ENCODE measurements around the gene DCAKD. TPM values are rescaled to one million over a fixed set of nuclear protein-coding genes. Genes with fewer than 3 reads are reported as not detected.
"Not testable (repeated sequence)": the region's sequence is repeated elsewhere in the genome, so short reads cannot be mapped to it uniquely, and the experiment has no call there.

Gene DCAKD
- total RNA-seq, 2 donors from 2014 or later, result 37.3 to 46.1 TPM

GRCh38 chr17:45061606-45062205 lies 10.3 kb upstream of the DCAKD start:
- H3K4me1 ChIP-seq, result peaks cover 0 to 51% of the 10 kb centered on the region in 2 donors
- TF ChIP-seq CTCF (IDR thresholded peaks at IDR 0.05), result no peak
- peak overlapping the region; percentile 92 to 94 for H3K27ac ChIP-seq

GRCh38 chr17:45060797-45061605 lies 9.6 kb upstream of the DCAKD start, which contains the start of gene NMT1:
Gene NMT1 (plus strand): TSS chr17:45061317. CDS start chr17:45061330, 13 bp downstream.
- Histone ChIP-seq H3K4me1 (peaks cover 0 to 49% of the 10 kb centered on the region in 2 donors), H3K4me3 (peak within 1 kb of the TSS; percentile 77 to 84), H3K36me3 (no peaks in the 10 kb centered on the region), H3K27me3 (no peaks in the 10 kb centered on the region), H3K27ac (peak within 1 kb of the TSS; percentile 92 to 94), H3K9me3 (no peaks in the 10 kb centered on the region)
- TF ChIP-seq CTCF (IDR thresholded peaks at IDR 0.05), result no peak
- DNase-seq (ENCODE audit: low spot score), result peak; percentile 100

More at GRCh38 chr17:45061606-45062205, 10.3 kb upstream of the DCAKD start:
- H3K9me3 ChIP-seq, result no peaks in the 10 kb centered on the region
- peak overlapping the region; percentile 77 to 84 for H3K4me3 ChIP-seq
- H3K36me3 ChIP-seq, result no peaks in the 10 kb centered on the region
- DNase-seq (ENCODE audit: low spot score), result no peak
- H3K27me3 ChIP-seq, result no peaks in the 10 kb centered on the region

GRCh38 chr17:45060382-45060796 lies 9.0 kb upstream of the DCAKD start:
- H3K9me3 ChIP-seq, result no peaks in the 10 kb centered on the region
- H3K4me1 ChIP-seq, result peaks cover 0 to 49% of the 10 kb centered on the region in 2 donors
- no peak for DNase-seq (ENCODE audit: low spot score)
- H3K36me3 ChIP-seq, result no peaks in the 10 kb centered on the region
- H3K27ac ChIP-seq, result peak overlapping the region; percentile 92 to 94
- TF ChIP-seq CTCF (IDR thresholded peaks at IDR 0.05), result no peak
- no peaks in the 10 kb centered on the region for H3K27me3 ChIP-seq
- H3K4me3 ChIP-seq, result peak overlapping the region; percentile 77 to 84

- Histone ChIP-seq H3K4me1 (peaks cover 0 to 20% of the 10 kb centered on the region in 2 donors), H3K9me3 (no peaks in the 10 kb centered on the region), H3K4me3 (peak overlapping the region; percentile 34 to 60), H3K36me3 (no peaks in the 10 kb centered on the region), H3K27me3 (no peaks in the 10 kb centered on the region), H3K27ac (peak overlapping the region; percentile 71 to 82)
- no peak for DNase-seq (ENCODE audit: low spot score)
- TF ChIP-seq CTCF (IDR thresholded peaks at IDR 0.05), result no peak
These were observed 780 bp upstream of the DCAKD start for GRCh38 chr17:45052052-45052772.

- H3K36me3 ChIP-seq; H3K27me3 ChIP-seq; H3K9me3 ChIP-seq; DNase-seq (ENCODE audit: low spot score): not testable (repeated sequence)
- H3K27ac ChIP-seq, result peak overlapping the region; percentile 82 to 90
- peak overlapping the region; percentile 34 to 60 for H3K4me3 ChIP-seq
- H3K4me1 ChIP-seq, result peaks cover 0 to 20% of the 10 kb centered on the region in 2 donors
These were observed 254 bp upstream of the DCAKD start for GRCh38 chr17:45051720-45052051.
